Astrocyte of the cerebellum (primary cell): ENCODE results near the gene CLIP2.

Experiments used
- DNase-seq: peaks from one replicate; pipeline ENCODE4 v3.0.0-alpha.2; 2011; ENCODE audit warnings: low read depth
- H3K4me3 ChIP-seq: 2 replicates; pipeline ENCODE4 v1.5.1; 2011; ENCODE audit warnings: mild to moderate bottlenecking, low read depth, low read length, moderate library complexity
- in situ Hi-C: cut with HindIII; loops from 2 replicates; pipeline ENCODE4 v1.10.0; 2017; ENCODE audit warnings: low sequenced_read_pairs
- TF ChIP-seq, protein P1 (sequence below): IDR thresholded peaks from 2 replicates; pipeline ENCODE4 v1.5.1; 2012; ENCODE audit warnings: low read length, low read depth, moderate library complexity, mild to moderate bottlenecking; ENCODE audit errors: missing control alignments

Gene CLIP2

GRCh38 chr7:74441801-74442200 lies 152.6 kb downstream of the CLIP2 start:
- TF ChIP-seq, protein P1, sequence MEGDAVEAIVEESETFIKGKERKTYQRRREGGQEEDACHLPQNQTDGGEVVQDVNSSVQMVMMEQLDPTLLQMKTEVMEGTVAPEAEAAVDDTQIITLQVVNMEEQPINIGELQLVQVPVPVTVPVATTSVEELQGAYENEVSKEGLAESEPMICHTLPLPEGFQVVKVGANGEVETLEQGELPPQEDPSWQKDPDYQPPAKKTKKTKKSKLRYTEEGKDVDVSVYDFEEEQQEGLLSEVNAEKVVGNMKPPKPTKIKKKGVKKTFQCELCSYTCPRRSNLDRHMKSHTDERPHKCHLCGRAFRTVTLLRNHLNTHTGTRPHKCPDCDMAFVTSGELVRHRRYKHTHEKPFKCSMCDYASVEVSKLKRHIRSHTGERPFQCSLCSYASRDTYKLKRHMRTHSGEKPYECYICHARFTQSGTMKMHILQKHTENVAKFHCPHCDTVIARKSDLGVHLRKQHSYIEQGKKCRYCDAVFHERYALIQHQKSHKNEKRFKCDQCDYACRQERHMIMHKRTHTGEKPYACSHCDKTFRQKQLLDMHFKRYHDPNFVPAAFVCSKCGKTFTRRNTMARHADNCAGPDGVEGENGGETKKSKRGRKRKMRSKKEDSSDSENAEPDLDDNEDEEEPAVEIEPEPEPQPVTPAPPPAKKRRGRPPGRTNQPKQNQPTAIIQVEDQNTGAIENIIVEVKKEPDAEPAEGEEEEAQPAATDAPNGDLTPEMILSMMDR, result no peak

GRCh38 chr7:74443543-74444247 lies 154.5 kb downstream of the CLIP2 start:
- in situ Hi-C loops, result no loop called here
- TF ChIP-seq, protein P1, result no peak
- no peak for DNase-seq
- H3K4me3 ChIP-seq, result no peak overlapping the region

More at GRCh38 chr7:74441801-74442200, 152.6 kb downstream of the CLIP2 start:
- no peak for DNase-seq
- in situ Hi-C loops, result no loop called here
- no peak overlapping the region for H3K4me3 ChIP-seq

DNA sequence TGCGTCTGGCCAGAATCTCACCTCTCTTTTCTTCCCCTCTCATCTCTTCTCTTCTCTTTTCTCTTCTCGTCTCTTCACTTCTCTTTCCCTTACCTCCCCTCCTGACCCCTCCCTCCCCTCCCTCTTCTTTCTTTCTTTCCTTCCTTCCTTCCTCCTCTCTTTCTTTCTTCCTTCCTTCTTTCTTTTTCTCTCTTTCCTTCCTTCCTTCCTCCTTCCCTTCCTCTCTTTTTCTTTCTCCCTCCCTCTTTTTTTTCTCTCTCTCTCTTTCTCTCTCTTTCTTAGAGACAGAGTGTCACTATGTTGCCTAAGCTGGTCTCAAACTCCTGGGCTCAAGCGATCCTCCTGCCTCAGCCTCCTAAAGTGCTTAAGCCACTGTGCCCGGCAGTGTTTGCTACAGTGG lies 159.9 kb downstream of the CLIP2 start:
- no peak overlapping the region for H3K4me3 ChIP-seq
- TF ChIP-seq, protein P1, result no peak
- DNase-seq, result no peak
- in situ Hi-C loops, result loop anchor here (5.0 kb wide), 1 partner anchor 63 kb away; no protein-coding TSS in a partner anchor

- TF ChIP-seq, protein P1, result peak; percentile 73
- H3K4me3 ChIP-seq, result no peak overlapping the region
- DNase-seq, result peak; percentile 22
- in situ Hi-C loops, result loop anchor here (5.0 kb wide), 1 partner anchor 62 kb away; no protein-coding TSS in a partner anchor
These were observed 160.7 kb downstream of the CLIP2 start for GRCh38 chr7:74449809-74450397.

DNA sequence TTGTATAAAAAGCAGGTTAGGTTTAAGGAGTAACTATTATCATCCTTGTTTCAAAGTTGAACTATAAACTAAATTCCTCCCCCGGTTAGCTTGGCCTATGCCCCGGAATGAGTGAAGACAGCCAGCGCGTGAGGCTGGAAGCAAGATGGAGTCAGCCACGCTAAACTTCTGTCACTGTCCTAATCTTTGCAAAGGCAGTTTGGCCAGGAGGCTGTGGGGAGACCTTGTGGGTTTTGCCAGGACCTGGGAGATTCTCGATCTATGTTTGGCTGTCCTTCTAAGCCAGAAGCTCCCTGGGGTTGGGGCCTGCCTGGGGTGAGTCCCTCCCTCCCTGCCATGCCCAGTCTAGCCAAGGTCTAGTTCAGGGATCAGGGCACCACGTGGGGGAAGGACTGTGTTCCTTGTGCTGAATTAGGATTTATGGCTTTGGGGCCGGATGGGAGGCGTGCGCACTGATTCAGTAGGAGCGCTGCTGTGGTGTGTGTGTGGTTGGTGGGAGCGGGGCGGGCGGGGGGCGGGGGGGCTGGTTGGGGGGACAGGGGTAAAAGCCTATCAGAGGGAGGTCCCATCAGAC lies 163.6 kb downstream of the CLIP2 start:
- TF ChIP-seq, protein P1, result no peak
- DNase-seq, result no peak
- in situ Hi-C loops, result no loop called here
- H3K4me3 ChIP-seq, result peak overlapping the region; percentile 63

DNA sequence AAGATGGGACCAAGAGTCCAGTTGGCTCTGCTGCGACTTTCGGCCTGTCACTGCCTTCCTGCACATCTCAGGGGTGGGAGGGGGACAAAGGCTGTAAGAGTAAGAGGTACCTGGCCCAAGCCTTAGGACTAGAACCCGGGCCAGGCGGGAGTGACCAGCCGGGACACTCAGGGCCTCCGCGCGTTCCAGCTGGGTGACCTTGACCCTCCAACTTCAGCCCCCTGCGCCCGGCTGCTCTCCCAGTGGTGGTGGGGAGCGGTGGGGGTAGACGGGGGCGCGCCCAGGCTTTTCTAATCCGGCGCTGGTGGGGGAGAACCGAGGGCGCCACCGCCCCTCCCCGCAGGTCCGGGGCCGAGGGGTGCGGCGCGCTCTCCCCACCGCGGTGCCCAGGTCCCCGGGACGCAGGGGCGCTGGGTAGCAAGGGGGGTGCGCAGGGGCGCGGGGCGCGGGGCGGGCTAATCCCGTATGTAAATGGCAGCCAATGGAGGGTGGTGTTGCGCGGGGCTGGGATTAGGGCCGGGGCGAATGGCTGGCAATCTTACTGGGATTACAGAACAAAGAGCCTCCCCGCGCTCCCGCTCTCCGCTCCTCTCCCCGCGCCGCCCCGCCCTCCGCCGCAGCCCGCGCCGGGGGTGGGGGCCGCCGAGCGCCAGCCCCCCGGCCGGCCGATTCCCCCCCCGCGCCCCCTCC lies 164.3 kb downstream of the CLIP2 start, which contains the start of gene GTF2IRD1:
GTF2IRD1 (plus strand) TSS at position 585 of the 690 bp plus-strand sequence. CDS start 54,175 bp downstream, outside the sequence.
- in situ Hi-C loops, result no loop called here
- DNase-seq, result peak; percentile 35
- TF ChIP-seq, protein P1, result no peak
- H3K4me3 ChIP-seq, result peak within 1 kb of the TSS; percentile 63
